AG20443 (cell line): ENCODE measurements around the gene SFXN1.

Experiments
- DNase-seq: peaks from one replicate; pipeline ENCODE4 v3.0.0; 2012; ENCODE audit warnings: low spot score, mixed read lengths

SFXN1 gene

GRCh38 chr5:175575301-175575700 lies 96.9 kb downstream of the SFXN1 start:
- DNase-seq = no peak

- DNase-seq = no peak
Observed at GRCh38 chr5:175576096-175576495, 97.7 kb downstream of the SFXN1 start.

- DNase-seq = no peak
Observed at GRCh38 chr5:175576591-175576990, 98.2 kb downstream of the SFXN1 start.
